Left colon (tissue), 2 donors: Measurements from ENCODE around the gene IFNGR1. TPM values are rescaled to one million over a fixed set of nuclear protein-coding genes. Genes with fewer than 3 reads are reported as not detected.
"Not testable (repeated sequence)": the region's sequence is repeated elsewhere in the genome, so short reads cannot be mapped to it uniquely, and the experiment has no call there.

Experiments
- ATAC-seq: fragments of 200-7000 bp; cut with Tn5 transposase; one replicate; pipeline ENCODE4 v1.9.1; 2020; ENCODE audit warnings: mild to moderate bottlenecking, moderate library complexity
- DNase-seq, 2 donors: peaks; one replicate each; pipeline ENCODE4 v3.0.0-alpha.2; 2020
- intact Hi-C, 2 donors: fragments of 100-400 bp; cut with DNase I in 1 of 2; cut with micrococcal nuclease in 1 of 2; formaldehyde crosslinking; loops; one replicate each; pipeline versions ENCODE4 v1.11.2 to v1.14.0; 2022; cut with DNase I, micrococcal nuclease
- long read RNA-seq: library from polyadenylated mRNA; unstranded; transcript quantifications from one replicate; pipeline ENCODE4 v2.0.0, GENCODE V29; 2021
- total RNA-seq, 2 donors: library from RNA; stranded (reverse); fragmentation: NEBNext Ultra II Directional; extraction: Animal tissue kit (Norgen Biotek cat#: 25700); gene quantifications; one replicate each; pipeline ENCODE4 v1.2.1, GENCODE V29; 2021
- donor health status: DM: no; HTN: no; CAD: no.
- donor health status: DM: yes; HTN: yes; CAD: no.

The IFNGR1 gene
- total RNA-seq: 100 to 1,000 TPM in 1 of 2 donors, 10 to 100 TPM in 1; 77.2 to 106 TPM
- long read RNA-seq, transcript IFNGR1-201 (7 exons, 2,139 nt): major isoform, 257 of 277 reads
- long read RNA-seq, partial matches to known transcripts: 7 of 277 reads
- long read RNA-seq, other reads (novel, unspliced or antisense): 10 of 277 reads

DNA sequence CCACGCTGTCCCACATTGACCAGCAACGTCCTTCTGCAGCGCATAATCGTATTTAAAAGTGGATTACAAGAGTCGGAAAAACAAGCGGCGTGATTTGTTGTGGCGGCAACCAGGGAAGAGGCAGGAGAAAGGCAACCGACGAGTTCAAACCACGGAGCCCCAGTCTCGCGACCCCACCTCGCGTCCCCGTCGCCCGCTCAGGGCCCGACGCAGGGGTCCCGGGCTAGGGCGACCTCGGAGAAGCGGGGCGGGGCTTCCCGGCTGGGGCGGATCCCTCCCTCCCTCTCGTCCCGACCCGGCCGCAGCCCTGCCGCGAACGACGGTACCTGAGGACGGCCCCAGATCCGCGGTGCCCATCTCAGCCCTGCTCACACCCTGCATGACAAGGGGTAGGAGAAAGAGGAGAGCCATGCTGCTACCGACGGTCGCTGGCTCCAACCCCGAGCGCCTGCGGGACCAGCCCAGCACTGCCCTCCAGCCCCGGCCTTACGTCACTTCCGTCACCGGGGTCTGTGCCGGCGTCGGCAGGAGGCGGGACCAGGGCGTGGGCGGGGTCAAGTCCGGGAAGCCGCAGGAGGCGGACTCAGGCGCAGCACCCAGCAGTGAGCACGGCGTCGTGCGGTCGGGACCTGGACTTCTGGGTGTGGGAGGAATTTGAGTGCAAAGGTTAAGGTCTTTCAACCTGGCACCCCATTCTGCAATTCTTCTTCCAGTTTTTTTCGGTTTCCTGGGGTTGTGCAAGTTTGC lies at the start of gene IFNGR1:
Gene IFNGR1 (minus strand): TSS at position 469 of the 747 bp plus-strand sequence. CDS start 58 bp downstream, at position 411.
- intact Hi-C loops: no loop called here
- DNase-seq (peak; percentile 98 to 99), ATAC-seq (peak; percentile 92)

DNA sequence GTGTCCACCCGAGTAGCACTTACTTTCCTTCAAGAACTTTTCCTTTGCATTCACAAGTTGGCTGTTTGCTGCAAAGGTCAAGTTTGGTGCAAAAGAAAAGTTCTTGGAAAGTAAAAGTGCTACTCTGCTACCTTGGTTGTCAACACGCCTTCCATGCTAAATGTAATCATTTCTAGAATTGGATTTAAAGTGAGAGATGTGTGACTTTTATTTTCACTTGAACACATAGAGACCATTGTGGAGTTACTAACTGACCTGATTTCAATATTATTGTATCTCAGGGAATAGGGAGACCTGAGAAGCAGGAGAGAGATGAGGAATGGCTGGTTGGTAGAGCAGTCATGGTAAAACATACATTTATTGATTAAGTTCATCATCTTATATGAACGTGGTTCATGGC lies 49.7 kb upstream of the IFNGR1 start:
- ATAC-seq (no peak), DNase-seq (no peak)
- intact Hi-C loops: no loop called here

DNA sequence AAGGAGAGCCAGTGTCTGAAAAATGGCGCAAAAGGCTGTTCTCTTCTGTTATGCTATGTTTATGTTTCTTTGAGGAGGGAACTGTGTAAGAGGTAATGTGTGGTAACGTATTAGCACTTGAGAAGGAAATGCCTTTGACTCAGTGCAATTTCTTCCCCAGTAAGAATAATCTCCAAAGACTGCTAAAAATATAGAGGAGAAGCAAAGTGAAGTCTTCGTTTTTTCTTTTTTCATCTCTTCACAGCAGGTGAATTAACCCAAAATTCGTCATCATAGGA lies 47.1 kb upstream of the IFNGR1 start:
- intact Hi-C loops: no loop called here
- no peak for DNase-seq
- ATAC-seq: no peak

DNA sequence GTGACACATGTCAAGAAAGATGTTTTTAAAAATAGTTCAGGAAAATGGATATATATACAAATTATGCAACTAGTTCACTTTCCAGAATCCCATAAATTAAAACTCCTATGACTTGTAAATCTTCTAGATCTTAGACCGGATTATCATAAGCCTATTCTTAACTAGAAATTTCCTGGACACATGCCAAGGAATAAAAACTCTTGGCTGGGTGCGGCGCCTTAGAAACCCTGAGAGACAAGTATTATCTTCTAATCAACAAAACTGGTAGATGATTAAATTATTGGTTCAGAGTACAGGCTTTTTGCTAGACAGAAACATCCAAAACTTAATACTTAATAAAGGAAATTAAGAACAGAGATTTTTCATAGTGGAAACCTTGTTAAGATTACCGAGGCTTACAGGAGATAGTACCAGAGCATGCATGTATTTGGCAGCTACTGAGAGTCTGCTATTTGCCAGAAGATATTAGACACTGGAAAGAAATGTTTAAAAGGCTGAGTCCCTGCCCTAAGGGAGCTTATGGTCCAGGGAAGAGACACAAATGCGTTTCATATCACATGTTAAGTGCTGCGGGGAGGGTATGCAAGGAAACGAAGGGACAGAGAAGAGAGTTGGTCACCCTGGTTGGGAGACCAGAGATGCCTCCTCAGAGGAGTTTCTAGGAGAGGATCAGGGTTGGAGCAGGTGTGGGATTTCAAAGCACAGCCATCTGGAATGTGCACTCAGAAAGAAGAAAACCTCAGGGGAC lies 46.5 kb upstream of the IFNGR1 start:
- DNase-seq (no peak), ATAC-seq (no peak)
- intact Hi-C loops: no loop called here

DNA sequence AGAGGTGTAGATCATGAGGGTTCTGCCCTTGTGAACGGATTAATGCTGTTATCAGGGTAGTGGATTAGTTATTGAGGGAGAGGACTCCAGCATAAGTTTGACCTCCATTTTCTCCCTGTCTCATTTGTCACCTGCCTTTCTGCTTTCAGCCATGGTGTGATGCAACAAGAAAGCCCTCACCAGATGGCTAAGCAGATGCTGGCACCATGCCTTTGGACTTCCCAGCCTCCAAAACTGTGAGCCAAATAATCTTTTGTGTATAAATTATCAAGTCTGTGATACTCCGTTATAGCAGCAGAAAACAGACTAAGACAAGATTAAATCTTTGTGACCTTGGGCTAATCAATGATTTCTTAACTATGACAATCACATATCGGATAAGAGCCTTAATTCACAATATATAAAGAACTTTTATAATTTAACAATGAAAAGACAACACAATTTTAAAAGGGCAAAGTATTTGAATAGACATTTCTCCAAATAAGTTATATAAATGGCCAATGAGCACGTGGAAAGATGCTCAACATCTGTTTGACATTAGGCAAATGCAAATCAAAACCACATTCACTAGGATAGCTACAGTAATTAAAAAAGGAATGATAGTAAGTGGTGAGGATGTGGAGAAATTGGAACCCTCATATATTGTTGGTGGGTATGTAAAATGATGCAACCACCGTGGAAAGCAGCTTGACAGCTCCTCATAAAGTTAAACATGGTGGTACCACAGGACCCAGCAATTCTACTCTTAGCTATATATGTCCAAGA lies 45.3 kb upstream of the IFNGR1 start:
- DNase-seq (no peak), ATAC-seq (no peak)
- intact Hi-C loops: no loop called here

DNA sequence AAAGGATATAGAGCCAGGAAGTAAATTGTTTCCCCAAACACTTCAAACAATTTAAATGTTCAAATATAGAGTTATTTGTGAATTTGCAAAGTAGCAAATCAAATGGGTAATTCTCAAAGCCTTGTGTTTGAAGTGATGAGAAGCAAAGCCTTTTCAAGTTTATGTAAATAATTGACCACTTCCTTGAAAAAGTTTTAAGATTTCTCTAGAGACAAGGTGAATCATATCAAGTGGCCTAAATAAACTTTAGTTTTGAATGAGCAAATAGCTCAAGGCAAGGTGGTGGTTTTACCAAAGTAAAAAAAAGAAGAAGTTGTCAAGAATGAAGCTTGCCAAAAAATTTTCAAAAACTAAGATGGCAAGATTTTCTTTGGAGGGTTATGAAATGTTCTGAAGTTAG lies 42.6 kb upstream of the IFNGR1 start:
- intact Hi-C loops: no loop called here
- DNase-seq (no peak), ATAC-seq (no peak)

DNA sequence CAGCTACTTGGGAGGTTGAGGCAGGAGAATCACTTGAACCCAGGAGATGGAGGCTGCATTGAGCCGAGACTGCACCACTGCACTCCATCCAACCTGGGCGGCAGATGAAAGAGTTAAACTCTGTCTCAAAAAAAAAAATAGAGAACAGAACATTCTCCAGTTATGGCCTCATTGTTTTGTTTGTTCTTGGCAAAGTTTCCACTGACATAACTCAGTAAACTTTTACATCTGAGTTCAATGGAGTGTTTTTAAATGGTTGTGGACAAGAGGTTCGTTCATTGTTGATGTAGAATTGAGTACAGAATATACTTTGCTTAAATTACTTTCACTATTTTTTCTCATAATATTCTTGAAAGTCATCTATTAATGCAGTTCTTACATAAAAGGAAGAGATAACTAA lies 42.2 kb upstream of the IFNGR1 start:
- ATAC-seq (no peak), DNase-seq (no peak)
- intact Hi-C loops: no loop called here

DNA sequence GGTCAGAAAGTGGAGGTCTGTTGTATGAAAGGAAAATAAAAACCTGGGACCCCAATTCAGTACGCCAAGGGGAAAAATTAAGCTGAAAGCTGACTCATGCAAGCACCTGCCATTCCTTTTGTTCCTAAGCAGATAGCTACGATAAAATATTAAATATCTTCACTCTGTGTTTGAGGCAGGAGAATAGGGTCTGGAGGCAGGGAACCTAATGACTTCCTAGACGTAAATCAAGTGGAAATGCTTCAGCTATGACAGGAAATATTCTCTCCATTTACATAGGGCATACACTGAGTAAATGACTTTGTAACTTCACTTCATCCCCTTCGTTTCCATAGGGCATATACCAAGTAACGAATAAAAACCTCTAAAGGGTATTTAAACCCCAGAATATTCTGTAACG lies 41.0 kb upstream of the IFNGR1 start:
- DNase-seq (no peak), ATAC-seq (no peak)
- intact Hi-C loops: no loop called here

DNA sequence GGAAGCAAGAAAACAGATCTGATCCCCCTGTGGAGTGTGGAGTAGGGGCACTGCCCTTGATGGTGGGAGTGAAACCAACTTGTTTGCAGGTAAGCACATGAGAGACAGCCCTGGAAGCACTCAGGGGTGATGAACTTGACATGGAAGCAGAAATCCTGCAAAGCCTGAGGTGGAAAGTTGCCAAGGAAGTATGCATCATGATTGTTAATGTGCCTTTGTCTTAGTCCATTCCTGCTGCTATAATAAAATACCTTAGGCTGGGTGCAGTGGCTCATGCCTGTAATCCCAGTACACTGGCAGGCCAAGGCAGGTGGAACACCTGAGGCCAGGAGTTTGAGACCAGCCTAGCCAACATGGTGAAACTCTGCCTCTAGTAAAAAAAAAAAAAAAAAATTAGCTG lies 40.2 kb upstream of the IFNGR1 start:
- DNase-seq (no peak), ATAC-seq (peak; percentile 51)
- intact Hi-C loops: no loop called here

DNA sequence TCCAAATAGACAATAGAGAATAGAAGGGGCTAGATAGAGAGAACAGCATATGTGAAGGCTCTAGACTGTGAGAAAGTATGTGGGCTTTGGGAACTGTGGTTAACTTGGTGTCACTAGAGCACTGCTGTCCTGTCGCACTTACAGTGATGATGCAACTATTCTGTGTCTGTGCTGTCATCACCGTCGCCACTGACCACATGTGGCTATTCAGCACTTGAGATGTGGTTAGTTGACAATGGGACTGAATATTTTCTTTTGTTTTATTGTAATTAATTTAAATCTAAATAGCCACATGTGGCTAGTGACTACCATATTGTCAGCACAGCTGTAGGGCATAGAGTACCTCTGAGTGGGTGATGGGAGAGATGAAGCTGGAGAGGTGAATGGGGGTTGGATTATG lies 39.0 kb upstream of the IFNGR1 start:
- intact Hi-C loops: no loop called here
- DNase-seq (no peak), ATAC-seq (no peak)

DNA sequence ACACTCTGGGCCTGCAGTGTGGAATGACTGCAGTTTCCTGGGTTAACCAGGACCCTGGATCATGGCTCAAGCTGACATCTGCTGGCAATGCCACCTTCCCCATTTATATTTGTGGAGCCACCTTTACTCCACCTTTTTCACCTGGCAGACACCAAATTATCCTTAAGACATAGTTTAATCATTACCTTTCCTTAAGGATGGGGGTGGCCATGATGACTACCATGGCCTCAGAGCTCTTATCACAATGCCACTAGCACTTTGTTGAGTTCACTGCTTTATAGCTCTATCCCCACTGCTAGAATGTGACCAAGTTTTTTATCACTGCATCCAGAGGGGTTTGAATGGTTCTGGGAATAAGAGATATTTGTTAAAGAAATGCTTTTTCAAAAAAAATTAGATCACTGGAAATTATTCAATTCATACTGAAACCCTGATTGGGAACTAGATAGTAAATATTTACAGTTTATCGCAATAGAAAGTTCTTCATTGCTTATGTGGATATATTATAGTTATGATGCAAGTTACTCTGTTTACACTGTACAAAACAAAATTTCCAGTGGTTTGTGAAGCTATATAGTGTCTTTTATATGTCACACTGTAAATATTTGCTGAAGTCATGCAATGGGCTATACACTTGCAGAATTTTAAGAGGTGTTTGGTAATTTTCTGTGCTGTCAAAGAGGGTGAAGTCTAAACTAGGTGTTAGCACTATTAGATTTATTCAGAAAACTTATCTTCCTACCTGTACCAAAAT lies 37.3 kb upstream of the IFNGR1 start:
- ATAC-seq: peak; percentile 83
- intact Hi-C loops: no loop called here
- no peak for DNase-seq

DNA sequence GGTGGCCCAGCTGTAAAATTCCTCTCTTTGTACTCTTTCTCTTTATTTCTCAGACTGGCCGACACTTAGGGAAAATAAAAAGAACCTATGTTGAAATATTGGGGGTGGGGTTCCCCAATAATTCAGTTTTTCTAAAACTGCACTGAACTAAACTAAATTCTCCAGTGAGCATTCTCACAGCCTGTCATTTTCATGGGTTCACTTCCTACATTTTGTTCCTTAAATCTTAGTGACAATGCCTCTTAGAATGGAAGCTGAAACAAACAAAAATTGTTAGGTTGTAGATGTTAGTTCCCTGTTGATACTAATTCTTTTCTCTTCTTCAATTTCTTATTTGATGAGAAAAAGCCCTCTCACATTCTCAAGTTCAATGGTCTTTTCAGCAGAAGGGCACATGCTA lies 35.8 kb upstream of the IFNGR1 start:
- intact Hi-C loops: no loop called here
- DNase-seq: no peak
- no peak for ATAC-seq

DNA sequence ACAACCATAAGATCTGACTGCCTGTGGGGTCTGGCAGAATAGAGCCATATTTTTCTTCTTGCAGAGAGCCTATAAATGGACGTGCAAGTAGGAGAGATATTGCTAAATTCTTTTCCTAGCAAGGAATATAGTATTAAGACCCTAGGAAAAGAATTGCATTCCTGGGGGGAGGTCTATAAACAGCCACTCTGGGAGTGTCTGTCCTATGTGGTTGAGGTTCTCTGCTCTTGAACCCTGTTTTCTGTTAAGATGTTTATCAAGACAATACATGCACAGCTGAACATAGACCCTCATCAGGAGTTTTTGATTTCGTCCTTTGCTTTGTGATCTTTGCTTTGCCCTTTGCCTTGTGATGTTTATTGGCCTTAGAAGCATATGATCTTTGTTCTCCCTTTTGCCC lies 35.2 kb upstream of the IFNGR1 start:
- intact Hi-C loops, ATAC-seq: not testable (repeated sequence)

DNA sequence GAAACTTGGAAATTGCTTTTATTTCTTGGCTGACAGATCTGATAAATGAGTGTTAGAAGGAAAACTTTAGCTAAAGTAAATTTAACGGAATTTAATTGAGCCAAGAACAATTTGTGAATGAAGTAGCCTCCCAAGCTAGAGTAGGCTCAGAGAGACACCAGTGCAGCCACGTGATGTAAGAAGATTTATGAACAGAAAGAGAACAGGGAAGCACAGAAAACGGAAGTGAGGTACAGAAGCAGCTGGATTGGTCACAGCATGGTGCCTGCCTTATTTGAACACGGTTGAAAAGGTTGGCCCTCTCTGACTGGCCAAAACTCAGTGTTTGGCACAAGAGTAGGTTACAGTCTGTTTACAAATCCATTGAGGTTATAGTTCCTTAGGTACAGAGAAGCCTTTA lies 29.5 kb upstream of the IFNGR1 start:
- DNase-seq: no peak
- intact Hi-C loops: no loop called here
- no peak for ATAC-seq

More for the DNA sequence above, 35.2 kb upstream of the IFNGR1 start:
- DNase-seq: not testable (repeated sequence)

DNA sequence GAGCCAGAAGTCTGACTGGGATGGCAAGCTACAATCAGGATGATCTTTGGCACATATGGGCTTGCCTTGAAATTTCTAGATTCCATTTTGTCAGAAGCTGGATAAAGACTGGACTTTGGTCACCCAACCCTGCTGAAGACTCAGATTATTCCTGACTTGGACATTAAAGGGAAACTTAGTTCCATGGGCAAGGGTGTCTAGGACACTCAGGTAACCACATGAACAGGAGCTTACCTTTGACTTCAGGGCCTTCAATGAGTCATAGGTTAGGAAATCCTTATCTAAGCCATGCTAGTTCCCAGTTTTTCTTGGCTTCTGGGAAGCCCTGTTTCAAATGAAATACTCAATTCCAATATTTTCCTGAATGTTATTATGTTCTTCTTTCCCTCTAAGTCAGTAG lies 28.5 kb upstream of the IFNGR1 start:
- ATAC-seq (peak; percentile 96), DNase-seq (no peak)
- intact Hi-C loops: no loop called here

DNA sequence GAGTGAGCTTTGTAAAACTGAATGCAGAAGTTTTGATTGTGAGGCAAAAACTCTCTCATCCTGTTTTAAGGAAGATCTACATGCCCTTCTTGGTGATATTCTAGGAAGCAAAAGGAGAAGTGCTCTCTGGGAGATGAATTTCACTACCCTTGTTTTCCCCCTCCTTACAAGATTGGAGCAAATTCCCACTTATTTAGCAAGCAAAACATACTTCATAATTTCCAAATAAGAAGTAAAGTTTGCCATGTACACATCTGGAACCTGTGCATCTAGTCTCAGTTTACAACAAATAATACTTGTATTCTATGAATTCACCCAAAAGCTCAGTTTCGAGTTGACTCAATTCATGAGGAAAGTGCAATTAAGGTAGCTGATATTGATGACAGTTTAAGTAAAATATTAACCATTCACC lies 27.6 kb upstream of the IFNGR1 start:
- no peak for ATAC-seq
- intact Hi-C loops: no loop called here
- no peak for DNase-seq

DNA sequence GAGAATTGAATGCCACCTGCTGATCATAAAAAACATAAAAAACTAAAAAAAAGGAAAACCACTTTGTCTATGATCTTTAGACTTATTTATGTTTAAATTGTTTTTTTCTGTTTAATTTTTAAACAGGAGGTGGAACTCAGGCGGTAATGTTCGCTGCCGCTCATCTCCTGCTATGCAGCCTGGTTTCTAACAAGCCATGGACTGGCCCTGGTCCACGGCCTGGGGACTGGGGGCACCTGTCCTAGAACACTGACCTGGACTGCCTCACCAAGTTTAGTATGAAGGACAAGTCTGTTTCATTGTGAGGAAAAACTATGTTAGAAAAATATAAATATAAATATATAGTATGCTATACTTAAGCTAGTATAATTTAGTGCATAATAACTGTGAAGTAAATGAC lies 27.0 kb upstream of the IFNGR1 start:
- ATAC-seq: no peak
- no peak for DNase-seq
- intact Hi-C loops: no loop called here

DNA sequence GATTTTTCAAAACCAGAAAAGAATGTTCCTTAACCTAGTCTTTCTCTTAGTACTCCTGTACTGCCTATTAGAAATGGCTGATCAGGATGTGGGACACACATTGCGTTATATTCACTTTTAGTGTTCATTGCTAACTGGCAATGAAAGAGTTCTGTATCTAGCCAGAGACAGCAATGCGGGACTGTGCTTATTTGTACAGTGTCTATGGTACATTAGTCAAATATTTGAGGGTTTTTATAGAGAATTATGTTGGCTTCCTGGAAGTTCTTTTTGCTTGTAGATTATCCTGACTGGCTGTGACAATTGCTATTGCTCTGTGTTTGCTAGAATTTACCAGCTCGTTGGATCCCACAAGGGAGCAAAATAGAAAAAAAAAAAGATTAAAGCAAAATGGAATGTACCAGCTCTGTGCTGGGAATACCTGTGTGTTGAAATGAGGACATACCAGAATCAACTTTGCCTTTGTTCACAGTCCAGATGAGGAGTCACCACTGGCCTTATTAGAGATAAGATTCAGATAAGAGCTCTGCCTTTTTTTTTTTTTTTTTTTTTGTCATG lies 22.4 kb upstream of the IFNGR1 start:
- ATAC-seq (peak; percentile 94), DNase-seq (no peak)
- intact Hi-C loops: no loop called here

DNA sequence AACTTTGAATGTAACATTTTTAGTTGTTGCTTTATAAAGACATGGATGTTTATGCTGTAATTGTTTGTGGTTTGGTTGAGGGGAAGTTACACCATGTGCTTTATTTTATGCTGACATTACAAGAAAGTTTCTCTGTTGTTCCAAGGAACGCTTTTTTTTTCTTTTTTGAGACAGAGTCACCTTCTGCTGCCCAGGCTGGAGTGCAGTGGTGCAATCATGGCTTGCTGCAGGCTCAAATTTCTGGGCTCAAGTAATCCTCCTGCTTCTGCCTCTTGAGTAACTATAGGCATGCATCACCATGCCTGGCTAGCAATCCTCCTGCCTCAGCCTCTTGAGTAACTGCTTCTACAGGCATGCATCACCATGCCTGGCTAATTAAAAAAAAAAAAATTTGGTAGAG lies 21.0 kb upstream of the IFNGR1 start:
- intact Hi-C loops: no loop called here
- no peak for ATAC-seq
- peak in 1 of 2 donors; percentile 49 for DNase-seq
